T-helper 22 cell (primary cell): ENCODE results near the gene ATP11A.
"Not testable (repeated sequence)": the region's sequence is repeated elsewhere in the genome, so short reads cannot be mapped to it uniquely, and the experiment has no call there.

ENCODE experiments used
- DNase-seq: peaks from one replicate; pipeline ENCODE4 v3.0.0-alpha.2; 2020; ENCODE audit warnings: low read depth

Gene ATP11A

DNA sequence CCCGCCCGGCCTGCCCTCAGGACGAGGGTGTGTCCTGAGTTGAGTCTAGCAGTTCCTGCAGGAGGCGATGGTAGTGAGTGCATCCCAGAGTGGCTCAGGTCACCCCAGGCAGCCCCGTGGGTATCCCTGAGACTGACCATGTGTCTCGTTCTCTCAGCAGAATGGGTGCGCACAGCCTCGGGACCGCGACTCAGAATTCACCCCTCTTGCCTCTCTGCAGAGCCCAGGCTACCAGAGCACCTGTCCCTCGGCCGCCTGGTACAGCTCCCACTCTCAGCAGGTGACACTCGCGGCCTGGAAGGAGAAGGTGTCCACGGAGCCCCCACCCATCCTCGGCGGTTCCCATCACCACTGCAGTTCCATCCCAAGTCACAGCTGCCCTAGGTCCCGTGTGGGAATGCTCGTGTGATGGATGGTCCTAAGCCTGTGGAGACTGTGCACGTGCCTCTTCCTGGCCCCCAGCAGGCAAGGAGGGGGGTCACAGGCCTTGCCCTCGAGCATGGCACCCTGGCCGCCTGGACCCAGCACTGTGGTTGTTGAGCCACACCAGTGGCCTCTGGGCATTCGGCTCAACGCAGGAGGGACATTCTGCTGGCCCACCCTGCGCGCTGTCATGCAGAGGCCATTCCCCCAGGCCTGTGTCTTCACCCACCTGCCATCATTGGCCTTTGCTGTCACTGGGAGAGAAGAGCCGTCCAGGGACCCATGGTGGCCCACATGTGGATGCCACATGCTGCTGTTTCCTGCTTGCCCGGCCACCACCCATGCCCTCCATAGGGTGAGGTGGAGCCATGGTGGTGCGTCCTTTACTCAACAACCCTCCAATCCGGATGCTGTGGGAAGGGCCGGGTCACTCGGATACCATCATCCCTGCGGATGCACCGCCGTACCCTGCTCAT, 192.1 kb downstream of the ATP11A start:
- DNase-seq = no peak

DNA sequence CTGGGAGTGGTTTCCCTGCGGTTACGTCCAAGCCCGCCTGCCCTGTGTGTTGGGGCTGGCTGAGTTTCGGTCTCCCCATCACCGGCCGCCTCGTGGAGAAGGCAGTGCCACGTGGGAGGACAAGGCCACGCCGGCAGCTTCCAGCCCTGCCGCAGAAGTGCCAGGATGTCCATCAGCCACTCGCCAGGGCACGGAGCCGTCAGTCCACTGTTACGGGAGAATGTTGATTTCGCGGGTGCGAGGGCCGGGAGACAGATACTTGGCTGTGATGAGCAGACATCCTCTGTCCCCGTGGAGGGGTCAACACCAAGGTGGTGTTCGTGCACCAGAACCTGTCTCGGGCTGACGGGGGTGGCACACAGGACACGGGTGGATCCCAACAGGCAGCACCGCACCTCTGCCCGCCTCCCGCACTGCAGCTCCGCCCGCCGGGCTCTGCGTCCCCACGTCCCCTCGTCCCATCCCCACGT, 192.8 kb downstream of the ATP11A start:
- DNase-seq = no peak

DNA sequence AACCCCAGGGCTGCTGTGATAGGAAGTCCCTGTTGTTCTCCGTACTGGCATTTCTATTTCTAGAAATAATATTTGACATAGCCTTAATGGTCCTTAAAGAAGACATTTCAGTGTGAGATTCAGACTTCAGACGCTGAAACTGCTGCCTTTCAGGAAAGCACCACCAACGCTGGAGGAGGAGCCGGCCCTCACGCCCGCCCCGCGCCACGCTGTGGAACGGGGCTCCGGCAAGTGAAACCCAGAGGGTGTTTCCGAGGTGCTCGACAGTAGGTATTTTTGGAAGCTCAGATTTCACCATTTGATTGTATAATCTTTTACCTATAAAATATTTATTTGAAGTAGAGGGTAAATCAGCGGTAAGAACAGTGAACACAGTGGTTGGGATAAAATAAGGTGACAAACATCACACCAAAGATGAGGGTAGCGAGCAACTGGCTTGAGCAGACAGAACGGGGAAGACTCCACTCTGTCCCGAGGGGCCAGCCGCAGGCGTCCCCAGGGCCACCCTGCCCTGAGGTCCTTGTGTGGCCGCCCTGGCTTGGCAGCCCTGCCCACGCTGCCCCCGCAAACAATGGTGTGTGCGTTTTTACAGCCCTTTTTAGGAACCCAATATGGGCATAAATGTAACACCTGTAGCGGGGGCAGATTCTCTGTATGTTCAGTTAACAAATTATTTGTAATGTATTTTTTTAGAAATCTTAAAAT, 193.6 kb downstream of the ATP11A start:
- no peak for DNase-seq

DNA sequence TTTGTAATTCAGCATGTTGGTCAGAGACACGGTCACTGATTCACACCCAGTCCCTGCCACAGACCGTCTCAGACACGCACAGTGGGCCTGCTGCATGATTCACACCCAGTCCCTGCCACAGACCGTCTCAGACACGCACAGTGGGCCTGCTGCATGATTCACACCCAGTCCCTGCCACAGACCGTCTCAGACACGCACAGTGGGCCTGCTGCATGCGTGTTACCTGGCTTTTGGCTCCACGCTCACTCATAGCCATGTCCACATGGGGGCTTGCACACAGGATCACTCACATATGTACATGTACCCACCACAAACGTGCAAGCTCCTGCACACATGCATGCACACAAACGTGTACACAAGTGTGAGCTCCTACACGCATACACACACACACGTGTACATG, 194.9 kb downstream of the ATP11A start:
- not testable (repeated sequence) for DNase-seq

- no peak for DNase-seq
These were observed 195.5 kb downstream of the ATP11A start for GRCh38 chr13:112885242-112885781.

- DNase-seq = no peak
These were observed 196.0 kb downstream of the ATP11A start for GRCh38 chr13:112885782-112886268.

DNA sequence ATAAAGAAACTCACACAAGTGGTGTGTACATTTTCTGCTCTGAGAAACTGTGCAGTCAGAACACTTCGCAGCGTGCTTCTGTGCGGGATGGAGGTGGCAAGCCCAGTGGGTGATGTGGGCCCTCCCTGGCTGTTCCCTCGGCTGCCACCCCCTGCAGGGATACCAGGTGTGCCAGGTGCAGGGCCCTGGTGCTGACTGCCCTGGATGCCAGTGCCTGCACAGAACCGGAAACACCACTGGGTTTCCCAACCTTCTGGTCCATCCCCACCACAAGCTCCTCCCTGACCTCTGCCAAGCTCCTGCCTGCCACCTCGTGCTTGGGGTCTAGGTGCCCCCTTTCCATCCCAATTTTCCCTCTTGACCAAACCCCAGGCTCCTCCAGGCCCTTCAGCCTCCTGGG, 197.3 kb downstream of the ATP11A start:
- DNase-seq = no peak

DNA sequence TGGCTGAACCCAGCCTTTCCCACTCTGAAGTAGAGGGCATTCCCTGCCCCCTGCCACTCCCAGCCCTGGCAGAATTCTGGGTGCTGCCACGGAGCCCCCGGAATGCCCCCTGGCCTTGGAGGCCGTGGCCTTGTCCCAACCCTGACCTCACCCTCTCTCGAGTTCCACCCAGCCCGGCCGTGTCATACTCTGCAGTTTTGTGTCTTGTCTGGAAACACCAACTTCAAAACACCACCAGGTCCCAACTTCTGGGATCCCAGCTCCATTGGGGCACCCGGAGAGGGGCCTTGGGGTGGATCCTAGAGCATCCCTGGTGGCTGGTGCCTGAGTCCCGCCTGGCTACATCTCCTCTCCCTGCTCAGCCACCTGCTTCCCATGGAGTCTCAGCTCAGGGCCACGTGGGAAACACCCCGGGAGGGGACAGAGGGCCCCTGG, 197.7 kb downstream of the ATP11A start:
- DNase-seq = no peak

- DNase-seq = no peak
These were observed 198.6 kb downstream of the ATP11A start for GRCh38 chr13:112888238-112889111.

DNA sequence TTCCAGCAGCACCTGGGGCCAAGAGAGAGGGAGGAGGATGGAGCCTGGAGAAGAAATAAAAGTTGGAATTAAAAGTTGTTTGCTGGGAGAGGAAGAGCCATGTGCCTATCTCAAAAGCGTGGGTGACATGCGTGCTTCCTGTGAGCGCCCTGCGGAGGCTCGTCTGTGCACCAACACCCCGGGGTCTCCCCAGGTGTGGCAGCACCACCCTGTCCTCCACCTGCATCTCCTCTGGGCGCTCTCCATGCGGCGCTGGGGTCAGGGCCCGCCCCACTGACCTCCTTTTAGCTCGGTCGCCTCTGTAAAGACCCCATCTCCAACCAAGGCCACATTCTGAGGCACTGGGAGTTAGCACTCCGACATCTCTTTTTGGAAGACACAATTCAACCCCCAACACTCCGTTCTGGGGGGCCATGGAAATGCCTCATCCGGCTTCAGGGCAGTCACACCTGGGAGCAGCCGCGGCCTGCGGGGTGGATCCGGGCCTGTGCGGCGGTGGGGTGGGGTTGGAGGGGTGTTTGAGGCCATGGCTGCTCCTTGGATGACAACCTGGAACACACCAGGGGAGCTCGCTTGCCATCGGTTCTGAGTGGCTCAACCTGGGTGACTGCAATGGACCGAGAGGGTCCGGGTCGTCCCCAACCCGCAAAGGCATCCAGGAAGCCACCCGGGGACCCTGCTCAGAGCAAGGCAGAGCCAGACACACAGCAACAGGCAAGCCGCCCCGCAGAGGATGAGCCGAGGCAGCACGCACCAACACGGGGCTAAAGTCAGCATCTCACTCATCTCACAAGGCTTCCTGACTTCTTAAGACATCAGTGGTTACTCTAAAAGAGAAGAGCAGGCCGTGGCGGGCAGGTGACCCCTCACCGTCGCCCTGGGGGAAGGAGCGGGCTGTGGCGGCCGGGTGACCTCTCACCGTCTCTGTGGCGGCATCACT, 199.8 kb downstream of the ATP11A start:
- DNase-seq = no peak

DNA sequence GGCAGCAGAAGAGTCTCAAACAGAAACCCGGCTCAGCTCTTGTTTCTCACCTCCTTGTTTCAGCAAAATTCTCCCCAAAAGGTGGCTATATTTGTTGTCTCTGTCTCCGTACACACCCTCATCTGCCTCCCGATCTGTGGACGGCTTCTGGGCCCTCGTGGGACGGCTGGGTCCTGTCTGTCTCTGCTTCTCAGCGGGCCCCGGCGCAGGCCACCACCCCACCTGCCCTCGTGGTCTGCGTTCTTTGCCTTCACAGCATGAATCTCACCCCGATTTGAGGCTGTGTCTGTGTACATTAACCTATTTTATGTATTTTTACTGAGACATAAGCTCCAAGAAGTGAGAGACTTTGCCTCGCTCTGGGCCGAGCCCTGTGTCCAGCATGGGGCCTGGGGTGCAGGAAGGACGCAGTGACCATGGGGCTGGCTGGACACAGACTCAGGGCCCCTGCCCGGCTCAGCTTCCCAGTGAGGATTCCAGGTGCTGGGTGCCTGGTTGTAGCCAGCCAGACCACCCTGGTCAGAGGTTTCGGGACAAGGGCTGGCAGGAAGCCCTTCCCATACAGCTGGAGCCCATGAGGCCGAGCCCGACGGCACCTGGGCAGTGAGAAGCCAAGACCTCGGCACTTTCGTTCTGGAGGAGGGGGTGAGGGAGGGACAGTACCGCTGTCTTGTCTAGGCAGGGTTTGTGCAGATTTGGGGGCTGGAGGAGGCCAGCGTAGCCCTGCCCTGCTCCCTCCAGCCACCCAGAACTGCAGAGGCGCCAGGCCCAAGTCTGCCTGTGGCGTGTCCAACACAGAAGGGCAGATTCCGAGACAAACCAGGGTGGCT, 200.7 kb downstream of the ATP11A start:
- no peak for DNase-seq

DNA sequence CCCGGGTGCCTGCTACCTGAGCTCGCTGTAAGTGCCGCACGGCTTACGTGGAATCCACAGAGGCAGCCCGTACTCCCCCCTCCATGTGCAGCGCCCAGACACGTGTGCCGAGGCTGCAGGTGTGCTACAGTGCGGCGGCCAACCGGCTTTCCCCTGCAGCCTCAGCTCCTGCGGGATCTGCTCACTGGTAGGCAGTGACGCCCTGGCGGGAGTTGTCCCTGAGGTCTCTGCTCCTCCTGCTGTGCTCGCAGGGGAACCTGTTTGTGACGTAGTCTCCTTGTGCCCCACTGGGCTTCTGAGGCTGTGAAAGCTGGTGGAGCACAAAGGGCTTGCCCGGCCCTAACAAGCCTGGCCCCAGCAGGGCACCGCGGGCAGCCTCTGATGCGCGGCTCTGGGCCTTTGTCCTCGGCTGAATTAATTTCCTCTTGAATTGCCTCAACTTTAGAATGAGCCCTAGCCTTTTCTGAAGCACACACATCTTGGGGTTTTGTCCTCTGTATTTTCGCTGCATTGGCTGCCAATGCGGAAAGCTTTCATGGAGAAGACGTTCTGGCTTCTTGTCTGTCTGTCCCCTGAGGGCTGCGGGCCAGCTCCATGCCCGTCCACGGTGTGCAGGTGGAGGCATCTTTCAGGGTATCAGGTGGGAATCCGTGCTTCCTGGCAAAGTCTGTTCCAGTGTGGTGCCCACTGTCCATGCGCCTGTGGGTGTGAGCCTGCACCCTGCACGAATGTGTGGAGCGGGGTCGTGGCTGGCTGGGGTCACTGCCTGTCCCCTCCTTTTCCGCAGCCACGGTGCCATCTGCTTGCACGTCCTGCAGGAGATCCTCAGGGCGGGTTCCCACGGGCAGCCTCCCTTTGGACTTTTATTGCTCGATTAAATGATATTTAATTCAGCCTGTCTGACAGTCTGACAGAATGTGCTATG, 201.9 kb downstream of the ATP11A start:
- no peak for DNase-seq

DNA sequence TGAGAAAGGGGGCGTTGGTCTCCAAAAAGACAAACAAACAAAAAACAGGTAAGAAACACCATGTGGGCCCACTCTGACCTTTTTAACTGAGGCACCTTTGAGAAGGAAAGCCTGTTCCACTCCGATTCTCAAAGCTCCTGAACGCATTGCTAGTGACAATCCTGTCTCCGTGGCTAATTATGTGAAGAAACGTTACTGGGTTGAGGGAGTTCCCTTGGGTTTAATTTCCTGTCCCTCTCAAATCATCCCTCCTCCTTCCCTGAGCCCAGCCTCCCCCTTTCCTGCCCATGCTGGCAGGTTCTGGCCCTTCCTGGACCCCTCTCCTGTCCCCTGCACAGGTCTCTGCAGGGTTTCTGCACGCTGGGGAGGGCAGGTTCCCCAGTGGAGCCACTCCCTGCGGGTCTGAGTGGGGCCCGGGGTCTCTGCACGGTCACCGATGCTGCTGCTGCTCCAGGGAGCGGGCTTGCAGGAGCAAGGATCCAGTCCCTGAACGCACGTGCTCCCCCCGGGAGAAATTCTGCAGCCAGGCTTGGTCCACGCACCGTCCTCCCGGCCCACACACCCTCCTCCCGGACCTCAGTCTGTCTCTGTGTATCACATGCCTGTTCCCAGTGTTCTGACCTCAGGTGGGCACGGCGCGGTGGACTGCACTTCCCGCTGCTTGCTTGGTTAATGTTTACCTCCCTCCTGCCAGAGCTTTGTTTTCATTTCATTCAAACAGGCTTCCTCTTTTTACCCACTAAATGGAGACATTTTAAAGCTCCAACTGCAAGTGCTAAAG, 202.8 kb downstream of the ATP11A start:
- DNase-seq = no peak

GRCh38 chr13:112893207-112893569, 203.3 kb downstream of the ATP11A start:
- no peak for DNase-seq

- DNase-seq = no peak
These were observed 204.0 kb downstream of the ATP11A start for GRCh38 chr13:112893570-112894422.

DNA sequence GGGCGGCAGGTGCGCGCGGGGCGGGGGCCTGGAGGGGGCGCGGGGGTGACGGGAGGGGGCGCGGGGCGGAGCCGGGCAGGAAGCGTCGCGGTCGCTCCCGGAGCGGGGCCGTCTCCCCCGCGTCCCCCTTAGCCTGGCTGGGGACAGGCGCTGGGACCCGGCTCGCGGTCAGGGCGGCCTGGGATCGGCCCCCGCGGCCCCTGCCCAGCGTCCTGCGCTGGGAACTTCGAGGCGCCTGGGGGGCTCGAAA, 204.5 kb downstream of the ATP11A start:
- no peak for DNase-seq
